HCEC 1CT (cell line): ENCODE results near the gene ZRANB3.
"Not testable (repeated sequence)": the region's sequence is repeated elsewhere in the genome, so short reads cannot be mapped to it uniquely, and the experiment has no call there.

Experiments used
- DNase-seq: peaks from one replicate; pipeline ENCODE4 v3.0.0-alpha.2; 2017

ZRANB3 gene

DNA sequence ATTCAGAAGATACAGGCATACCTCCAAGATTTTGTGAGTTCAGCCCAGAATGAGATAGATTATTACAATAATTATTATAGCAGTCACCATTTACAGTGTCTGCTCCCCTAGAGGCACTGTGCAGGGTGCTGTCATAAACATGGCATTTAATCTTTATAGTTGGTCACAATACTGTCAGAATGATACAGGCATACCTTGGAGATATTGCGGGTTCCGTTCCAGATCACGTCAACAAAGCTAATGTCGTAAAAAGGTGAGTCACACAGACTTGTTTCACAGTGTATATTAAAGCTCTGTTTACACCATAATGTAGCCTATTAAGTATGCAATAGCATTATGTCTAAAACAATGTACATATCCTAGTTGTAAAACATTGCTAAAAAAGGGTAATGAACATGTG is 45.6 kb downstream of the ZRANB3 start:
- DNase-seq = no peak

DNA sequence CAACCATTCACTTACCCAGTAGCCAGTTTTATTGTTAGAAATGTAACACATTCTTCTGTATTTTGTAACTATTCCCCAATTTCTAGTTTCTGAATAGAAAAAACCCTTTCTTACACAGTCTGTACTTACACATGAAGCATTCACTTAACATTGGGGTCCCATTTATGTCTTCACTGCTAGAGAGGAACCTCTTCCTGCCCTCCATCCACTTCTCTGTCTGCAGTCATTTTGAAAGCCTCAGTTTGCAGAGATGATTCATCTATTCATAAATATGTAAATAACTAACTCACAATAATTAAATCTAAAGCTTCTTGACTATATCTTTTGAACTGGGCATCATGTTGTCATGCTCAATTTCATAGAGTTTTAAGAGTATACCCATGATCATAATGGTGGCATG is 55.9 kb downstream of the ZRANB3 start:
- no peak for DNase-seq

DNA sequence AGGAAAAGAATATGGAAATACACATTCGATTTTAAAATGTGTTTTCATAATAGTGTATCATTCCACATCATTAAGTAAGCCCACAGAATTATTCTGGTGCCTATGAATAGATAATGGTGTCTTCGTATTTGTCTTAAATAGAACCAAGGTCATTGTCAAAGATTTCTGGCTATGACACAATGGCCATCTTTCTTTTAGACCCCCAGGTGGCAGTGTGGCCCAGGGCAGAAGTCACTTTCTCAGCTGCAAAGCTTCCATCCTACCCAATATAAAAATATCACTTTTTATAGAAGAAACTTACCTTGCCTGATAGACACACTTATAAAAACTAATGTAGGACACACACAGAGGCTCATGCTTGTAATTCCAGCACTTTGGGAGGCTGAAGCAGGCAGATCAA is 57.5 kb downstream of the ZRANB3 start:
- DNase-seq = peak; percentile 14

DNA sequence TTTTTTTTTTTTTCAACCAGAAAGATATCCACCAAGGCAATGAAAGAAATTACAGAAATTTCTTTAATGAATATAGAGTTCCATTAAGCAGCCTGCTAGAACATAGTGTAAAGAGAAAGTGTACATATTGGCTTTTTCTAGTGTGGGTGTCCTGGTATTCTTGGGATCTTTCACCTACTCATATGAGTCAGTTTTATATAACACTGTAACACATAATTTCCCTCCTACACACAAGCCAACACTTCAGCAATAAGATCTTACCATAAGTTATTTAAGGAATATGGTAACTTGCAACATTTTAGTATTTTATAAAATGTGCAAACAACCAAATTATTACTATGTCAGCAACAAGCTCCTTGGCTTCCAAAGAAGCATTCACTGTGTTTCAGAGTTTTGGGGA is 59.9 kb downstream of the ZRANB3 start:
- DNase-seq = no peak

DNA sequence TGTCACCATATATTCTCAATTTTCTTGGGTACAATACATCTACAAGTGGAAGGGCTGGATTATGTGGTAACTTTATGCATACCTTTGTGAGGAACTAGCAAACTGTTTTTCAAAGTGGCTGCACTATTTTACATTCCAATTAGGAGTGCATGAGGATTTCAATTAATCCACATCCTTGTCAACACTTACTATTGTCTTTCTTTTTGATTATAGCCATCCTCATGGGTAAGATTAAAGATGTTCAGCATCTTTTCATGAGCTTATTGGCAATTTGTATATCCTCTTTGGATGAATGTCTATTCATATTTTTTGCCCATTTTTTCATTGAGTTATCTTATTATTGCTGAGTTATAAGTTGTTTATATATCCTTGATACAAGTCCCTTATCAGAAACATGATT is 73.7 kb downstream of the ZRANB3 start:
- no peak for DNase-seq

DNA sequence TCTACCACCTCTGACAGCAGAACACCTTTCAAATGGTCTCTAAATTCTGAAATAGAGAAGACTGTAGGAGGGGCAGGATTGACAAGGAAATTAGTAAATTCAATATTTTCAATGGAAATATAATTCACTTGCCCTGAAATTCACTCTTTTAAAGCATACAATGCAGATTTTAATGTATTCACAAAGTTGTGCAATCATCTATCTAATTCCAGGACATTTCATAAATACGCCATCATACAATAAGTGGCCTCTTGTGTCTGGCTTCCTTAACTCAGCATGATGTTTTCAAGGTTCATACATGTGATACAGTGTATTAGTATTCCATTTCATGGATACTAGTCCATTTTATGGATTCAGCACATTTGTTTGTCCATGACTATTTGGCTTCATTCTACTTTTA is 74.2 kb downstream of the ZRANB3 start:
- no peak for DNase-seq

DNA sequence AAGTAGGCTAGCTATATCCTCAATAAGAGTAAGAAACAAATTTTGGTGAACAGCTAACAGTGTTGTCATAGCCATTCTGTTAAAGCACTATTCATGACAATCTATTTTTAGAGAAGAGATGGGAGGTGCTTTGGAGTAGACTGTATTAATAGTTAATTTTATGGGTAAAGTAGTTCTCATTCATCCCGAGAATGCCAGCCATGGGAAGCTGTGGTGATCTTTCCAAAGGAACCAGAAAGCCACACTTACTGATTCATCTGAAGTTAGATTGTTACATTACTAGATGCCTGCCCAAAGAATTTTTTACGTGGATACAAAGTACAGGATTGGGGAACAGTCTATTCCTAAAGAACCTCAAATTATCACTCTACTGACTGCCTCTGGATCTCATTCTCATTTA is 74.6 kb downstream of the ZRANB3 start:
- DNase-seq = no peak

DNA sequence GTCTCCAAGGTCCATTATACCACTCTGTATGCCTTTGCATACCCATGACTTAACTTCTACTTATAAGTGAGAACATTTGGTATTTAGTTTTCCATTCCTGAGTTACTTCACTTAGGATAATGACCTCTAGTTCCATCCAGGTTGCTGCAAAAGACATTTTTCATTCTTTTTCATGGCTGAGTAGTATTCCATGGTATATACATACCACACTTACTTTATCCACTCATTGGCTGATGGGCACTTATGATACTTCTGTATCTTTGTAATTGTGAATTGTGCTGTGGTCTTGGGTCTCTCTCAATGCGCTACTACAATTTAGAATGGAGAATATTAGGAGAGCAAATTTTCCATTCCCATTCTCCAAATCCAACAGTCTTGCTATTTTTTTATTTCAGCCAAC is 76.4 kb downstream of the ZRANB3 start:
- no peak for DNase-seq

DNA sequence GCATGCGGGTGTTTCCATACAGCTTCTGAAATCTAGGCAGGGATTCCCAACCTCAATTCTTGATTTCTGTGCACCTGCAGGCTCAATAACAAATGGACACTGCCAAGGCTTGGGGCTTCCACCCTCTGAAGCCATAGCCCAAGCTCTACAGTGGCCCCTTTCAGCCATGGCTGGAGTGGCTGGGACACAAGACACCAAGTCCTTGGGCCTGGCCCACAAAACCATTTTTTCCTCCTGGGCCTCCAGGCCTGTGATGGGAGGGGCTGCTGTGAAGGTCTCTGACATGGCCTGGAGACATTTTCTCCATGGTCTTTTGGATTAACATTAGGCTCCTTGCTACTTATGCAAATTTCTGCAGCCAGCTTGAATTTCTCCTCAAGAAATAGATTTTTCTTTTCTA is 78.0 kb downstream of the ZRANB3 start:
- not testable (repeated sequence) for DNase-seq

DNA sequence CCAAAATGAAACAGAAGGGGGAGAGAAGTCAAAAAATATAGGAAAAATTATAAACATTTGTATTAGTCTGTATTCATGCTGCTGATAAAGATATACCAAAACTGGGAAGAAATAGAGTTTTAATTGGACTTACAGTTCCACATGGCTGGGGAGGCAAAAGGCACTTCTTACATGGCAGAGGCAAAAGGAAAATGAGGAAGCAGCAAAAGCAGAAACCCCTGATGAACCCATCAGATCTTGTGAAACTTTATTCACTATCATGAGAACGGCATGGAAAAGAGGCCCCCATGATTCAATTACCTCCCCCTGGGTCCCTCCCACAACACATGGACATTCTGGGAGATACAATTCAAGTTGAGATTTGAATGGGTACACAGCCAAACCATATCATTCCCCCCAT is 79.1 kb downstream of the ZRANB3 start:
- no peak for DNase-seq

DNA sequence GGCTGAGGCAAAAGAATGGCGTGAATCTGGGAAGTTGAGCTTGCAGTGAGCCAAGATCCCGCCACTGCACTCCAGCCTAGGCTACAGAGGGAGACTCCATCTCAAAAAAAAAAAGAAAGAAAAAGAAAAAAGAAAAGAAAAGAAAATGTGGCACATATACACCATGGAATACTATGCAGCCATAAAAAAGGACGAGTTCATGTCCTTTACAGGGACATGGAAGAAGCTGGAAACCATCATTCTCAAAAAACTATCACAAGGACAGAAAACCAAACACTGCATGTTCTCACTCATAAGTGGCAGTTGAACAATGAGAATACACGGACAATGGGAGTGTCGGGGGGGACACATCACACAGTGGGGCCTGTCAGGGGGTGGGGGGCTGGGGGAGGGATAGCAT is 88.0 kb downstream of the ZRANB3 start:
- DNase-seq = not testable (repeated sequence)

DNA sequence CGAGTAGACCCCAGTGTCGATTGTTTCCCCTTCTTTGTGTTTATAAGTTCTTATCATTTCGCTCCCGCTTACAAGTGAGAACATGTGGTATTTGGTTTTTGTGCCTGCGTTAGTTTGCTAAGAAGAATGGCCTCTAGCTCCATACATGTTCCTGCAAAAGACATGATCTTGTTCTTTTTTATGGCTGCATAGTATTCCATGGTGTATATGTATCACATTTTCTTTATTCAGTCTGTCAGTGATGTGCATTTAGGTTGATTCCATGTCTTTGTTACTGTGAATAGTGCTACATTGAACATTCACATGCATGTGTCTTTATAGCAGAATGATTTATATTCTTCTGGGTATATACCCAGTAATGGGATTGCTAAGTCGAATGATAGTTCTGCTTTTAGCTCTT is 95.9 kb downstream of the ZRANB3 start:
- DNase-seq = not testable (repeated sequence)

DNA sequence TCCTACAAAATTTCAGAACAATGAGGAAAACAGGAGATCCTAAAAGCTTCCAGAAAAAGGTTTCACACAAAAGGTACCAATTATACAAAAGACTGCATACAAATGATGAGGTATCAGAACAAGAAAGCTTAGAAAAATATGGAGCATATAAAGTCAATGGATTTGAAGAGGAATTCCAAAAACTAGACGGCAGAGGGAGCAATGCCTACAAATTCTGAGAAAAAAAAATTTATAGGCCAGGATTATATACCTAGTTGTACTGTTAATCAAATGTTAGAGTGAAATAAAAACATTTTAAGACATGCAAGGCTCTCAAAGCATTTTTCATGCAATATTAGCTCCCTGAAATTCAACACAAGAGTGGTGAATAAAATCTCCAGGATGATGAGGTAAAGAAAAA is 106.2 kb downstream of the ZRANB3 start:
- DNase-seq = no peak

DNA sequence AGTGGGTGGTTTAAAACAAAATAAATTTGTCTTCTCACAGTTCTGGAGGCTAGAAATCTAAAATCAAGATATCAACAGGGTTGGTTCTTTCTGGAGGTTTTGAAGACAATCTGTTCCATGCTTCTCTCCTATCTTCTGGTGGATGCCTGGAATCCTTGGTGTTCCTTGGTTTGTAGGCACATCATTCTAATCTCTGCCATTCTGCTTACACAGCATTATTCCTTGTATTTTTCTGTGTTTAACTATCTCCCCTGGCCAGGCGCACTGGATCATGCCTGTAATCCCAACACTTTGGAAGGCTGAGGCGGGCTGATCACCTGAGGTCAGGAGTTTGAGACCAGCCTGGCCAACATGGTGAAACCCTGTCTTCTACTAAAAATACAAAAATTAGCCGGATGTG is 108.1 kb downstream of the ZRANB3 start:
- no peak for DNase-seq

DNA sequence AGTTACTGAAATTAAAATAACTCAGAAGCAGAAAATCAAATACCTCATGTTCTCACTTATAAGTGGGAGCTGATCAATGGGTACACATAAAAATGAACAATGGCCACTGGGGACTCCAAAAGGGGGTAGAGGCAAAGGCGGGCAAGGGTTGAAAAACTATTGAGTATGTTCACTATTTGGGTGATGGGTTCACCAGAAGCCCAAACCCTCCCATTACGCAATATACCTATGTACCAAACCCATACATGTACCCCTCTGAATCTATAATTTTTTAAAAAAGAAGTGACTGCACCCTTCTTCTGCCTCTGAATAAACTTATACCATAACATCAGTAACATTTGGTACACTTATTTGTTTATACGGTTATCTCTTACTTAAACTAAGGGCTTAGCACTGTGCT is 119.4 kb downstream of the ZRANB3 start:
- DNase-seq = no peak

DNA sequence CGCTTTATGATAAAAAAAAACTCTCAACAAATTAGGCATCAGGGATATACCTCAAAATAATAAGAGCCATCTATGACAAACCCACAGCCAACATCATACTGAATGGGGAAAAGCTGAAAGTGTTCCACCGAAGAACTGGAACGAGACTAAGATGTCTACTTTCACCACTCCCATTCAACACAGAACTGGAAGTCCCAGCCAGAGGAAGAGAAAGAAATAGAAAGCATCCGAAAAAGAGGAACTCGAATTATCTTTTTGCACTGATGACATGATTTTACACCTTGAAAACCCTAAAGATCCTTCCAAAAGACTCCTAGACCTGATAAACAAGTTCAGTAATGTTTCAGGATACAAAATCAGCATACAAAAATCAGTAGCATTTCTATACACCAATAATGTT is 121.6 kb downstream of the ZRANB3 start:
- DNase-seq = no peak

DNA sequence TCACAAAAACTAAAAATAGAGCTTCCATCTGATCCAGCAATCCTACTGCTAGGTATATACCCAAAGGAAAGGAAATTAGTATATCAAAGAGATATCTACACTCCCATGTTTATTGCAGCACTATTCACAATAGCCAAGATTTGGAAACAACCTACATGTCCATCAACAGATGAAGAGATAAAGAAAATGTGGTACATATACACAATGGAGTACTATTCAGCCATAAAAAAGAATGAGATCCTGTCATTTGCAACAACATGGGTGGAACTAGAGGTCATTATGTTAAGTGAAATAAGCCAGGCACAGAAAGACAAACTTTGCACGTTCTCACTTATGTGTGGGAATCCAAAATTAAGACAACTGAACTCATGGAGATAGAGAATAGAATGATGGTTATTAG is 134.8 kb downstream of the ZRANB3 start:
- not testable (repeated sequence) for DNase-seq

DNA sequence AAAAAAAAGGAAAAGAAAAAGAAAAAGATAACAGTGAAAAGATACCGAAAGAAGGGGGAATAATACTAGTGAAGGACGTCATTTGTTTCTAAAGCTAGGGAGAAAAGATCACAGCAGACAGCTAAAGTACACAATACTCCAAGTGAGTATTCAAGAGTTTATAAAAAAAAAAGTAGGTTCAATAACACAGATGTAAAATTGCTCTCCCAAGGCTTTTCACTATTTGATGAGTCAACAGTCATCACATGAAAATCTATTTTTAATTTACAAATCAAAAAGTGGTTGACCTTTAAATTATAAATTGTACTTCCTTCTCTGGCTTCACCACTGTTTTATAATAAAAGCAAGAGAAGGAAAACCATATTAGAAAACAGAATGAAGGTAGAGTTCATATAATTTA is 144.0 kb downstream of the ZRANB3 start:
- peak; percentile 17 for DNase-seq

DNA sequence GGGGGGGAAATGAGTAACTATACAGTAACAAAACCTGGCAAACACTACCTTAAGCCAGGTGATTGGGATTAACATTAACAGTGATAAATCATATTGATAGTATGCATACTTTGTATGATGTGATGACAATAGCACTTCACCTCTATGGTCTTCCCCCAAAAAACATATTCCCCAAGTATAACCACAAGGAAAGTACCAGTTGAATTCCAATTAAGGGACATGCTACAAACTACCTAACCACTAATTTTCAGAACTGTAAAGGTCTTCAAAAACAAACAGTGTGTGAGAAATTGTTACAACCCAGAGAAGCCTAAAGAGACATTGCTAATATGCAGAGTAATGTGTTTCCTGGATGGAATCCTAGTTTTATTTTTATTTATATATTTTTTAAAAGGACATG is 152.4 kb downstream of the ZRANB3 start:
- DNase-seq = no peak

DNA sequence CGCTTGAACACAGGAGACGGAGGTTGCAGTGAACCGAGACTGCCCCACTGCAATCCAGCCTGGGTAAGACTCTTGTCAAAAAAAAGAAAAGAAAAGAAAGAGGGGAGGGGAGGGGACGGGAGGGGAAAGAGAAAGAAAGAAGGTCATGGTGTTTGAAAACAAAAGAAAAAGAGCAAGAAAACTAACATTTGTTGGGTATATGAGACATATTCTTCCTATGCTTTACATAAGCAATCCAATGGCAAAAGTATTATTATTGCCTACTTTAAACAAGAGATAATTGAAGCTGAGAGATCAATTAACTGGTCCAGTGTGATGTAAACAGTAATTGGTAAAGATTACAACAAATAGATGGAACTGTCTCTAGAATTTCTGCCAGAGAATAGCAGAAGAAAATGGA is 157.3 kb downstream of the ZRANB3 start:
- no peak for DNase-seq

DNA sequence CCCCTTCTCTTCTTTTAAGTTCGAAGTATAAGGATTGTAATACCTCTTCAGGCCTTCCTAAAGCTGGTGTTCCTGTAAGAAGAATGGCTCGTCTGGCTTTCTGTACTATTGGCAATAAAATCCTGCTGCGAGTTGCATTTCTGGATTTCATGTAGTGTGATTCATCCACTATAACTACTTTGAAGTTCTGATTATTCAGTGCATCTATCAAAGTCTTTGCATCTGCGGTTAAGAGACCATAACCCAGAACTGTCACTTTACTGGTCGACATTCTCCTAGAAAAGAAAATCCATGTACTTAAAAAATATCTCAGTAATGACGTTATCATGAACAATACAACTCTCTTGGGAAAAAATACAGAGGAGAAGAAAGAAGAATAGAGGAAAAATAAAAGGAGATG is 181.1 kb downstream of the ZRANB3 start:
- DNase-seq = no peak

DNA sequence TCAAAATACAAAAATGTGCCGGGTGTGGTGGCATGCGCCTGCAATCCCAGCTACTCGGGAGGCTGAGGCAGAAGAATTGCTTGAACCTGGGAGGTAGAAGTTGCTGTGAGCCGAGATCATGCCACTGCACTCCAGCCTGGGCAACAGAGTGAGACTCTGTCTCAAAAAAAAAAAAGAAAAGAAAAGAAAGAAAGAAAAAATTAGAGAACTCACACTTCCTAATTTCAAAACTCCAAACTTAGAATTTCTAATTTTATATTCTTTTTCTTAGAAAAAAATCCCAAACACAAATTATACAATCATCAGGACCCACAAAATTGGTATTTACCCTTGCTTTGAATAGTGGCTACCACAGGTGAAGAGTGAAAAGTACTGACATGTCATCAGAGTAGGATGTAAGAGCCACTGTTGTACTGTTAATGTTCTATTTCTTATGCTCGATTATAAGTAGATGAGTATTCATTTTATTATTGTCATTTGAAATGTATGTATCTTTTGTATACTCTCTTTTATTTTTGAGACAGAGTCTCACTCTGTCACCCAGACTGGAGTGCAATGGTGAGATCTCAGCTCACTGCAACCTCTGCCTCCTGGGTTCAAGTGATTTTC is 182.8 kb downstream of the ZRANB3 start:
- DNase-seq = not testable (repeated sequence)

DNA sequence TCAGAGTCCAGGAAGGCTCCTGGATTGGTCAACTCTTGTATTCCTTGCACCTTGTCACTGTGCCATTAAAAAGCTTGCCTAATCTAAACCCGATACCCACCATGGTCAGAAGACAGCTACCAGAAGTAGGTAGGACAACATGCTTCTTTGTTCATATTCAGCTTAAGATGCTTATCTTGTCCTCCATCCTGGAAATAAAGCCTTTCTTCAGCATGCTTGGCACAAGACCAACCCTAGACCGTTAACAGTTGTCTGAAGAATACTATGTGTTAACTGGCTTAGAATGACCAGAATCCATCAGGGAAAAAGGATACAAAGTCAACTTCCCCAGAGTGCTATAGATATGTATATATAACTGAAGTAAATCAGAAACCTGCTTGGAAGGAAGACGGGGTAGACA is 193.9 kb downstream of the ZRANB3 start:
- DNase-seq = no peak

DNA sequence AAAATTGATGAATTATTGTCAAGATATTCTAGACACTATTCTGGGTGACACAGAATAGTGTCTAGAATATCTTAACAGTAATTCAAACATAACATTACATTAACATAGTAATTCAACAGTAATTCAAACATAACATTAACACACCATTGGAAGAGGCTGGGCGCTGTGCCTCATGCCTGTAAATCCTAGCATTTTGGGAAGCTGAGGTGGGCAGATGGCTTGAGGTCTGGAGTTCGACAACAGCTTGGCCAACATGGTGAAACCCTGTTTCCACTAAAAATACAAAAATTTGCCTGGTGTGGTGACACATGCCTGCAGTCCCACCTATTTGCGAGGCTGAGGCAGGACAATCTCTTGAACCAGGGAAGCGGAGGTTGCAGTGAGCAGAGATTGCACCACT is 195.8 kb downstream of the ZRANB3 start:
- DNase-seq = no peak

DNA sequence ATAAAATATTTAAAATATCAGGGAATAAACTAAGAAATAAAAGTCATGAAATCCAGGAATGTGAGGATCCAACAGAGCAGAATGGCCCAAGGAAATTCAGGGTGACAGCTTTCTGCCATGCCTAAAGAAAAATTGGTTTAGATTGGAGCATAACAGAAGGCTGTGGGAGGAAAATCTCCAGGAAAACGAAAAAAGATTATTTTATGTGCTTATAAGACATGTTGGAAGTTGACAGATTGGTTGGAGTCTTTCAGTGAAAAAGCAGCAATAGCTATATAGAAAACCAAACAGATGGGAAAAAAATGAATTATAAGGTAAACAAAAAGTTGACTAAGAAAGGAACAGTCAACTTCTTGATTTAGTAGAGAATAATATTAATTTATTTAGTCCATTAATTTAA is 203.9 kb downstream of the ZRANB3 start:
- no peak for DNase-seq
